HepG2 (cell line): ENCODE data around the gene ALDH3A2.

Source experiments
- CBFB ChIP-seq: sonication (generic); formaldehyde crosslinking; IDR thresholded peaks from 2 replicates; pipeline ENCODE4 v1.4.0; 2020; ENCODE audit warnings: missing genetic modification reagents
- CBX5 ChIP-seq: sonication (generic); formaldehyde crosslinking; IDR thresholded peaks from 2 replicates; pipeline ENCODE4 v1.4.0; 2020; ENCODE audit warnings: missing genetic modification reagents, borderline replicate concordance
- CTCF ChIP-seq: sonication (generic); formaldehyde crosslinking; IDR thresholded peaks from 2 replicates; pipeline ENCODE4 v1.5.0; 2020; ENCODE audit warnings: mild to moderate bottlenecking, missing genetic modification reagents, moderate library complexity
- GABPA ChIP-seq, 2 experiments: IDR thresholded peaks; 2 replicates each; pipeline ENCODE4 v1.6.1; 2011 to 2016; ENCODE audit warnings: low read depth in 2 of 2, low read length in 1 of 2, missing biosample characterization in 1 of 2, missing genetic modification characterization in 1 of 2
- MEIS2 ChIP-seq: sonication (generic); formaldehyde crosslinking; IDR thresholded peaks from 2 replicates; pipeline ENCODE4 v1.9.0; 2021; ENCODE audit warnings: mild to moderate bottlenecking, missing genetic modification reagents
- REPIN1 ChIP-seq: sonication (generic); formaldehyde crosslinking; IDR thresholded peaks from 2 replicates; pipeline ENCODE4 v1.8.0; 2022; ENCODE audit warnings: missing genetic modification reagents, low read depth, mild to moderate bottlenecking, borderline replicate concordance
- YY1 ChIP-seq: IDR thresholded peaks from 2 replicates; pipeline ENCODE4 v1.6.1; 2011; ENCODE audit warnings: low read length, low read depth, moderate library complexity, mild to moderate bottlenecking; ENCODE audit not compliant: insufficient read depth, insufficient replicate concordance
- ZBTB8A ChIP-seq: sonication (generic); formaldehyde crosslinking; IDR thresholded peaks from 2 replicates; pipeline ENCODE4 v1.4.0; 2020; ENCODE audit warnings: mild to moderate bottlenecking, low read depth, missing genetic modification reagents, borderline replicate concordance
- ZKSCAN8 ChIP-seq: IDR thresholded peaks from 2 replicates; pipeline ENCODE4 v1.6.1; 2016; ENCODE audit warnings: borderline replicate concordance, missing genetic modification reagents, missing compliant biosample characterization
- ZNF180 ChIP-seq: sonication (generic); formaldehyde crosslinking; IDR thresholded peaks from 2 replicates; pipeline ENCODE4 v1.4.0; 2020; ENCODE audit warnings: low read depth, missing genetic modification reagents, borderline replicate concordance
- ZNF264 ChIP-seq: sonication (generic); formaldehyde crosslinking; IDR thresholded peaks from 2 replicates; pipeline ENCODE4 v1.4.0; 2020; ENCODE audit warnings: missing genetic modification reagents
- ZNF430 ChIP-seq: sonication (generic); formaldehyde crosslinking; IDR thresholded peaks from 2 replicates; pipeline ENCODE4 v1.9.0; 2021; ENCODE audit warnings: mild to moderate bottlenecking, missing genetic modification reagents
- ZNF670 ChIP-seq: sonication (generic); formaldehyde crosslinking; IDR thresholded peaks from 2 replicates; pipeline ENCODE4 v1.8.0; 2022; ENCODE audit warnings: mild to moderate bottlenecking, missing genetic modification reagents, borderline replicate concordance
- ZNF792 ChIP-seq: IDR thresholded peaks from 2 replicates; pipeline ENCODE4 v1.6.1; 2016

GRCh38 chr17:19613979-19614378, 34.6 kb upstream of the ALDH3A2 start:
- TF ChIP-seq MEIS2 (CRISPR knock-in tag) (no peak), ZKSCAN8 (CRISPR knock-in tag) (no peak), ZNF264 (no peak), CBX5 (CRISPR knock-in tag) (no peak), ZBTB8A (no peak), ZNF670 (no peak), CBFB (CRISPR knock-in tag) (no peak), ZNF792 (CRISPR knock-in tag) (no peak), ZNF430 (CRISPR knock-in tag) (no peak), YY1 (no peak), ZNF180 (CRISPR knock-in tag) (no peak), GABPA (IDR thresholded peaks at IDR 0.05; ENCODE audit: low read depth, low read length) (no peak), GABPA (CRISPR knock-in tag; IDR thresholded peaks at IDR 0.05; ENCODE audit: low read depth) (no peak), REPIN1 (no peak), CTCF (CRISPR knock-in tag) (no peak)
